RPMI7951 (cell line): ENCODE measurements around the gene GALNT10. TPM values are rescaled to one million over a fixed set of nuclear protein-coding genes. Genes with fewer than 3 reads are reported as not detected.

Experiments
- DNase-seq: peaks from one replicate; pipeline ENCODE4 v3.0.0-alpha.2; 2012; ENCODE audit warnings: low read depth
- total RNA-seq: library from RNA; depleted of rRNA; stranded (reverse); fragments of >200 nt; shearing (Covaris generic); gene quantifications from 2 replicates; pipeline ENCODE4 v1.2.3, GENCODE V29; 2014

GALNT10 gene
- total RNA-seq, 1 experiment from 2014 or later = 27.9 TPM

DNA sequence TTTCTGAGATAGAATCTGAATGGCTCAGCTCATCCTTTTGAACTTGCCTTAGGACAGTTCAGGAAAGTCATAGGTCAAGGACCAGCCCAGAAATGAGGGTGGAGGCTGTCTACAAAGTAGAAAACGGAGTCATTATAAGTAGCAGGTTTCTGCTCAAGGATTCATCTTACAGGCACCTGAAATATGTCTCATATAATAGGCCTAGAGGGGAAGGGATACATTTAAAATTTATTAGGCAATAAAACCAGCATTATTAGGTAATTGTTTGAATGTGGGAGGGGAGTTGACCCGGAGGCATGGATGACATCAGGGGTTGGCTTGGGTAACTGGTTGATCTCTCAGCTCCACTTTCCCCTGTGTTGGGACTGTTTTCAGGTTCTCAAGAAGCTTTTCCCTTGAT lies 11.9 kb upstream of the GALNT10 start:
- DNase-seq = no peak

DNA sequence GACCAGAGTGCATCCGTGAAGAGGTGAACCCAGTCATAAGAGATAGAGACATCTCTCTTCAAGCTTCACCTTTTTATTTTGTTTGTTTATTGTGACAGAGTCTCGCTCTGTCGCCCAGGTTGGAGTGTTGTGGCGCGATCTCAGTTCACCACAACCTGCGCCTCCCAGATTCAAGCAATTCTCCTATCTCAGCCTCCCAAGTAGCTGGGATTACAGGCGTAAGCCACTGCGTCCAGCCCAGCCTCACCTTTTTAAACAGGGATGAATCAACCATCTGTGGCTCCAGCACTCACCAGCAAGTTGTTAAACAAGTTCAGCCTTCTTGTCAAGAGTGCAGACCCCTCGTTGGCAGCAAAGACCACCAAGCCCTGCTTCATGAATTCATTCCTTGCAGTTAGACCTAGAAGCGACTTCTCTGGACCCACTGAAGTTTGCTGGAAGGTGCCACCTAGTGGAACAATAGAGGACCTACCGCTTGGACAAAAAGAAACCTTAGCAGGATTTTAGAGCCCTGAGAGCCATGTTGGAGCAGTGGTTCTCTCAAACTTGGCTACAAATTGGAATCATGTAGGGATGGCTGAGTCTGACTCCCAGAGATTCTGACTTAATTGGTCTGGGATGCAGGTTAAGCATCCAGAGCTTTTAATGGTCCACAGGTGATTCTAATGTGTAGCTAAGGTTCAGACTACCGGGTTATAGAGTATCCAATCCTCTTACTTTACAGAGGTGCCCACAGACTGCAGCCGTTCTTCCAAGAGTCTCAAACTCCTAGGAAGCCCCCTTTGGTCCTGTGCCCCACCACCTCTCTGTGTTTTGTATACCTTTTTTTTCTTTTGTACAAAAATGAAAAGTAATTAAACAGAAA lies 10.5 kb upstream of the GALNT10 start:
- DNase-seq = peak; percentile 57

DNA sequence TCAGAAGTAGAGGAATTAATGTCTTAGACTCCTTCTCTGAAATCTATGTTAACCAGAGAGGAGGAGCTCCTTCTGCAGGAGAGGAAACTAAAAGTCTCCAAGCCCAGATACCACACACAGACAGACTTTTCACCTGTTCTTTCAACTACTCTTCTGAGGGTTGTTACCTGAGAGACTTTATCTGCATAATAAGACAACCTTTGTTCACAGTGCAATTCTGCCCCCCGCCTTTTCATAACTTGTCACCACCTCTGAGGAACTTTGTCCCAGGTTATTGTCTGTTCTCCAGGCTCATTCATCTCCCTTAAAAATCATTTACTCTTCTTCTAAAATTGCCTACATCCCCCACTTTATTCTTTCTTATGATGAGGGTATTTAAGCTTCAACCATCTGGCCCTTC lies 9.4 kb upstream of the GALNT10 start:
- no peak for DNase-seq

DNA sequence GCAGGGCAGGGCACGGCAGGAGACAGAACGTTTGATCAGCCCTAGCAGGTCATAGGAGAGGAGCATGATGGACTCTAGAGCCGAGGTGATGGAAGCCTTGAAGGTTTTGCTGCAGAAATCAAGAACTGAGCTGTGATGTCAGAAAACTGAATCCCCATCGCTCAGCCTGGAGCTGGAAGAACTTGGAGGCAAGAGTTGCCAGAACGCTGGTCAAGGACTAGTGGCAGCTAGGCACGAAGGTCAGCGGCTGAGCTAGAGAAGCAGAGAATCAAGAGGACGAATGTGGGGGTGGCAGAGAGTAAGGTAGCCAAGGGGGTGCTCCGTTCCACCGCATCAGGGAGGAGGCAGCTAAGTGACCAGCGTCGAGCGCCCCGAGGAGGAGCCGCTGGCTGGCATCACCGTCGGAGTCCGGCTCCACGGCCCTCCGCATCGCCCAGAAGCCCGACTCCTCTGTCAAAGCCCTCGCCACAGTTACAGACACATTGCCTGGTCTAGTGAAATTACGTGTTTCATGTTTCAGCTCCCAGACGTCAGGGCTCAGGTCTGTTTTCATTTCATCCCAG lies 1.2 kb upstream of the GALNT10 start:
- DNase-seq = peak; percentile 24

DNA sequence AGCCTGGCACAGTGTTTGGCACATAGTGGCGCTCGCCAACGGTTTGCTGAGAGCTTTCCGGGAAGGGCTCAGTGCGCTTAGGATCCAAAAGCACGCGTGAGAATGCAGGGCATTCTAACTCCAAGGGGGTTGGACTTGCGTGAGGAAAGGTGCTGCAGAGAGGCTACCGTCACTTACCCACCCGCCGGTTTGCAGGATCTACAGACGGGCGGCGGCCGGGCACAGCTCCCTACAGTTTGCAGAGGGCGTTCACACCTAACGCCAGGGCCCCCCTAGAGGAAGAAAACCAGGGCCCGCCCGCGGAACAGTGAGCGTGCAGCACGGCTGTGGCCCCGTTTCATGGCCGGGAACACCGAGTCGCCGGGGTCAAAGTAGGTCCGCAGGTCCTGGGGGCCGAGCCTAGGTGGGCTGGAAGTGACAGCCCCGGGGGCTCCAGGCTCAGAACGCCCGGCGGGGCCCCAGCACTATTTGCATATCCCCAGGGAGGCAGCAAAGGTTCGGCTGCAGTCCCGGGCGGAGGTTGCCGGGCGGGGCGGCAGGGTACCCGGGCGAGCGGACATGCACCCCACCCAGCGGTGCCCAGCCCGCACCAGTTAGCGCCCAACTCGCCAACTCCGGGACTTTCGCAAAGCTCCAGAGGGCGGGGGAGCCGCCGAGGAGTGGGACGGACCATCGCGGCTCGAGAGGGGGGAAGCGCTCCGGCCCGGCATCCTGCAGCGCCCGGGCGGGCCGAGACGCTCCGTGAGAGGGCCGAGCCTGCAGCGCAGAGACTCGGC lies 526 bp upstream of the GALNT10 start:
- DNase-seq = peak; percentile 81

DNA sequence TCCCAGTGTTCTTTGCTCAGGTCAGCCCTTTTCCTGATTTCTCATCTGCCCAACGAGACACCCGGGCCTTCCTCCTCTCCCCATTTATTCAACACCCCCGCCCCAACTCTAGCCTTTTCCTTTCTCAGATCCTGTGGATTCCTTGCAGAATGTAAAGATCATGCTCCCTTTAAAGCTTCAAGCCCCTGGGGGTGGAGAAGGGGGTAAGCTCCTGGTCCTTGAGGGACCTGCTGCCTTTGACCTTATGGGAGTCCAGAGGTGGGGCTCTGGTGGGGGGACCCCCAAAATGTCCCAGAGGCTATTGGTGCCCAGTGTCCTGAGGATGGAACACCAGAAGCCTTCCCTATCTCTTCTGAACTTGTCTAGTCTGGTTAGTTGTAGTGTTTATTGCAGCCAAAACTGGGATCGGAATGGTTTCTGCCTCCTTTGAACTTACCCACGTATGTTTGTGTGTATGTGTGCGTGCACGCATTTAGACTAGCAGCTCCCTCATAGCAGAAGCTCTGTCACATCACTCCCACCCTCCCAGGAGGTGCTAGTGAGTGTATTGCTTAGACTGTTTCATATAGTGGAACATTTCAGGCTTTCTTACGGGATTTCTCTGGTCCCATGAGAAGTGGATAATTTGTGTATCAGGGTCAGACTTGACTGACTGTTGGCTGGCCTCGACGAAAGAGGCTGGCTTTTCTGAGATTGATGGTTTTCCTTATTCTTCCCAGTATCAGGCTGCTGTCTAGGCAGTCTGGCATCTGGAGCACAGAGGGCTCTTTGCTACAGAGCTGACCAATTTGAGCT lies 1.1 kb downstream of the GALNT10 start:
- no peak for DNase-seq

DNA sequence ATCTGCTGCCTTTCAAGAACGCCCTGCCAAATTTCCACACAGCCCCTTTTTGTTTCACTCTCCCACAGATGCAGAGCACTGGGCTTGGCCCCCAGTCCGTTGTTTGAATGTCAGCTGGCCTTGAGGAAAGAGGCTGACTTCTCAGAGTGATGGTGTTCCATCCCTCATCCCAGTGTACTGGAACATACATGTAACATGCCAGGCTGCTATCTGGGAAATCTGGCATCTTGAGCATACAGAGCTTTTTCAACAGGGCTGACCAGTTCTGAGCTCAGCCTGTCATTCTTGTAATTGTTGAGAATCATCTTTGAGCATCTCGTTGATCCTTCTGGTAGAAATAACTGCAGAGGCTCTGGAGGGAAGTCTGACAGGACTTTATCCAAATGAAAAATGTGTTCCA lies 2.8 kb downstream of the GALNT10 start:
- no peak for DNase-seq

DNA sequence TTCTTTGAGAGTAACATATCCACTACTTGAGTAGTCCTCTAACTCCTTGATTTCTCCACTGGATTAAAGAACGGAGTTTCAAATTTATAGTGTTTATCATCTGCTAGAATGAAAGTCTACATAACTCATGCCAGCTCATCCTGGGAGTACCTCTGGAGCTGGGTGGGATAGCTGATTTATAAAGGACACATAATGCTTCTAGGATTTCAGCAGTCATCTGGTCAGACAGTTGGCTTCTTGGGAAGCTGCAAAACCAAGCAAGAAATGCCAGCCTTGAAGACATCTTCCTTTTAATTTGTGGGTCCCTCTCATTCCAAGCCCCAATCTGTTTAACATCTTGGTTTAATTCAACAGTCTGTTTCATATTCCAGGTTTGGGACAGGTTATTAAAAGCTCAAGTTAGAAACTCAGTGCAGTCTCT lies 3.2 kb downstream of the GALNT10 start:
- no peak for DNase-seq

DNA sequence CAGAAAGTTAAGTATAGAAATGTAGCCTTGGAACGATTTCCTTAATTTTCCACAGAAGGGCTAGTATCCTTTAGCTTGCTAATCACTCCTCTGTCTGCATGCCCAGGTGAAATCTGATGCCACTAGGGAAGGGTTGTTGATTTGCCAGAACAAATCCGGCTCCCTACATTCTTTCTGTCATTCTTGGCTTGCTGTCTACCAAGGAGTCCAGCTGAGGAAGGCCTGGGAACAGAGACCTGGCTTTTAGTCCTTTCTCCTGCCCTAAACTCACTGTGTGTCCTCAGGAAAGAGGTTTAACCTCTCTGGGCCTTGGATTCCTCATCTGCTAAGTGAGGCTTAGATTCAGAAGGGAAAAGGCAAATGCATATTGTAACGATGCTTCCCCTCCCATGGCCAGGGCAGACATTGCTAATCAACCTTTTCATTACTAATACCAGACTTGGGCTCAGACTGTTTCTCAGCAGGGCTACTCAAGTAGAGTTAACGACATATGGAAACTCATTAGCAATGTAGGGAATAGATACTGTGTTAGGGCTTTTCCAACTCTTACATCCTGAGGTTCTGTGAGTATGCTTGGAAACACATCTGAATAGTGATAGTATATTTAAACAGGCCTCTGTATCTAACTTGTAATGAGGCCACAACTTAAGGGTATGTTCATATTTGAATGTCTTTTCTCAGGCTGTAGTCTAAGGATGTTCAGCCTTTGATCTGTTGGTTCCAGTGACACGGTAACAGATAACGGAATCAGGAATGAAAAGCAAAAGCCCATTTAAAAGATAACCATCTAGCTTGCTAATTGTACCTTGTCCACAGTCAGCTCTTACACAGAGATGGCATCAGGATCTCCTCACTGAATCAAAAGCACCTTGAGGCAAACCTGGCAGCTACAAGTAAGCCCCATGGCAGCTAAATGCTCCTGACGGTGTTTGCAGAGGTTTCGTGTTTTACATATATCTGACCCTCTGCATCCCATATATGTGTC lies 4.1 kb downstream of the GALNT10 start:
- DNase-seq = no peak

DNA sequence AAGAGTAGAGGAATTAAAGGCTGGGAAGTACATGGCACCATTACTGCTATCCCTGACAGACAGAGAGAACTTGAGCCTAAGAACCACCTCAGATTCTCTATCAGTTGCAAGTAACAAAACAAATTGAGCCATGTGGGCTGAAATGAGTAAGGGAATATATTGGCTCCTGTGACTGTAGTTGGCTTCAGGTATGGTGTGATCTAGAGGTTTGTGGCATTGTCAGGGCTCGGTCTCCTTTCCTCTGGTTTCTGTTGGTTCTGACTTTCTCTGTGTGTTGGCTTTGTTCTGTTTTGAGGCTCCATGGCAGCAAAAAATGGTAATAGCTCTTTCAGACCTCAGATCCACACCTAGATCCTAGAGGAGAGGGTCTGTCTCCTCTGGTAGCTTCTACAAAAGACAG lies 5.7 kb downstream of the GALNT10 start:
- DNase-seq = no peak

DNA sequence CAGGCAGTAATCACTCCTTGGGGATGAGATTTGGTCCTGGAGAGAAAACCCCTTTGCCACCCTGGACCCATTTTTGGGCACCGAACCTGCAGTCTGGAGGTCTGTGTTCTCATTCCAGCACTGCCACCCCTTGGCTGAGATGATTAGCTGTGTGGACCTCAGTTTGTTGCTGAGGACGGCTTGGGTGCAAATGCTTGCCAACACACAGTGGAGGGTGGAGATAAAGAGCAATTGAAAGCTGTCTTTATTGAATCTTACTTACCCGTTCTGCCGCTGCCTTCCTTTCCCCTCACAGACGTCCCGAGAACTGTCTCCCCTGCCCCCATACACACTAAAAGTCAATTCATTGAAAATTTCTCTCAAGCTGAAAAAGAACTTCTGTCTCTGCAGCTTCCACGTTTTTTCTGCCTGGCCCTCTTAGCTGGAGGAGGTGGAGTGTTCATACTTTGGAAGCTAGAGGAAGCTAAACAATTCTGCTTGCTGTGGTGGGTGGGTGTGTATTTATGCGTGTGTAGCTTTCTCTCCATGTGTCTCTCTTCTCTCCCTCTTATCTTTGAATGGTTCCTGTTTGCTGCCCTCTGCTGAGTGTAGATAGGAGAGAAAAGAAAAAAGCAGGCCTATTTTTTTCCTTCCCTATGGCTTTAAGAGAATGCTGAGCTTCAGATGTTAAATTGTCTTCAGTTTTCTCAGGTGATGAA lies 6.6 kb downstream of the GALNT10 start:
- DNase-seq = no peak

DNA sequence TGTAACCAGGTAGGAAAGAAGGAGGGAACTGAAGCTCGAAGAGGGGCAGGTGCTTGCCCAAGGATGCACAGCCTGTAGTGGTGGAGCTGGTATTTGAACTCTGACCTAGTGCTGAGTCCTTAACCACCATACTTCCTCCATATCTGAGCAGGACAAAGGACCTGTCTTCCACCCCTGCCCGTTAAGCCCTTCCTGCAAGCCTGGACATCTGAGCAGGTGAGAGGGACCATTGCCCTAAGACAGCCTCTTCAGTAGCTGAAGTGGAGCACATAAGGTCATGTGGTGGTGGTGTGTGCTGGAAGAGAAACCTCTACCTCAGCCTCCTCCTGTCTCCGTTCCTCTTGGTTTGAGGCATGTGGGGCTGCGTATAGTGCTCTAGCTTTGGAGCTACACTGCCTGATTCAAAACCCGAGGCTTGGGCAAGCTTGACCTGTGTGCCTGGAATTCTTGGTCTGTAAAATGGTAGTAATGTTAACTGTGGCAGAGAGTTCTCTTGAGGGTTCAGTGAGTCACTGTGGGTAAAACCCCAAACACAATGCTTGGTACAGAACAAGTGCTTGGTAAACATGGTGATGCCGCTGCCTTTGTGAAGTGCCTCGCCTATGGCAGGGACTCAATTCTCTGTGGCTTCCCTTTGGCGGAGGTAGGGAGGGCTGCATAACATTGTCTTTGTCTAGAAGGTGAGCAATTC lies 7.4 kb downstream of the GALNT10 start:
- peak; percentile 84 for DNase-seq

DNA sequence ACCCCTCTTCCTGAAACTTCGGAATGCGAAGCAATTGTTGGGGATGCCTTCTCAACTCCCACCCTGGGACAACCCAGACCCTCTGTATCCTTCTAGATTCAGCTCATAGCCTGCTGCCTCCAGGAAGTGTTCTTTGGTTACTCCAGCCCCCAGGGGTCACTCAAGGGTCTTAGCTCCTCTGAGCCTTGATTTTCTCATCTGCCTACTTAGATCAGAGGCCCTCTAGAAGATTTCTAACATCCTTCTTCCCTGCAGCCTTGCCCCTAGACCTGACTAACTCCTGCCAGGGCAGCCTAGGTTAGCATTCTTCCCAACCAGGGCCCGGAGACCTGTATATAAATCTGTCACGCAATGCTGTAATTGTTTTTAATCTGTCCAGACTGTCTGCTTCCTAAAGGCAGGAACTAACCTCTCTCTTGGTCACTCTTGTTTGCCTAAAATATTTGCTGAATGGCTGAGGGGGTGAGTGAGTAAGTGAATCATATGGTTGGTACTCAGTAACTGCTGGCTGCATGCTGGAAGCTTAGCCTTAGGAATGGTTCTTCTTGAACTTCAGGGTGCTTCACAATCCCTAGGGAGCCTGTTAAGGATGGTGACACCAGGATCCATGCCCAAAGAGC lies 8.2 kb downstream of the GALNT10 start:
- peak; percentile 59 for DNase-seq

DNA sequence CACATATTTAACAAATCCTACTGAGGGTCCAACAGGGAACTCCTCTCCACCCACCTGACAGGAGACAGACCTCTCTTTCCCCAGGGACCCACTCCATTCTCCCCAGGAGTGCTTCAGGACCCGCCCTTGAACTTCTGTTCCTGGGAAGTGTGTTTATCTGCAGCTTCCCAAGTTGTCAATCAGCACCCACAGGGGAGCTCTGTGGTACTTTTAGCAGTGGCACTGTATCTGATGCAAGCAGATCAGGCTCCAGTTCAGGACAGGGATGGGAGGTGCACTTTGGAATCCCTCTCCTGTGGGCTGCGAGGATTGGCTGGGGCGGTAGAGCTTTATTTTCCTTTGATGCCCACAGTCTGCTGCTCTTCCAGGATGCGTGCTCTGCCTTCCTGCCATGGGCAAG lies 8.7 kb downstream of the GALNT10 start:
- no peak for DNase-seq

DNA sequence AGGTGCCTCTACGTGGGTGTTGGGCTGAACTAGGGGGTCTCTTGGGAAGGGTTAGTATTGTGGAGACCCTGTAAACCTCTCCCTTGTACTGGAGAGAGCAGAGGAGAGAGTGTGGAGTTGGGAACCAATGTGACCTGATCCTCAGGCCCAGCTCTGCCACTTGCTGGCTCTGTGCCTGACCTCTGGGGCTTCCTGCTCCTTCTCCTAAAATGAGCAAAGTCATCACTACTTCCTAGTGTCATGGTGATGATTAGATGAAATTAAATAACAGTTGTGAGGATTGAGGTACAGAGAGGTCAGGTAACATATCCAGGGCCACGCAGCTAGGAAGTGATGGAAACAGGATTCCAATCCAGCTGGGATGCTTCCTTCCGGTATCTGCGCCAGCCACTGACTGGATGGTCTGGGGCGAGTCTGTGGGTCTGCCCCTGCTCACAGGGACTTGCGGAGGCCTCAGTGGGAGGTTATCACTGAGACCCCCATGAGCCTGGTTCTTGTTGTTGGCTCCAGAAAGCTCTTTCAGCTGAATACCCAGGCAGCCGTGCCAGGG lies 9.2 kb downstream of the GALNT10 start:
- DNase-seq = no peak

DNA sequence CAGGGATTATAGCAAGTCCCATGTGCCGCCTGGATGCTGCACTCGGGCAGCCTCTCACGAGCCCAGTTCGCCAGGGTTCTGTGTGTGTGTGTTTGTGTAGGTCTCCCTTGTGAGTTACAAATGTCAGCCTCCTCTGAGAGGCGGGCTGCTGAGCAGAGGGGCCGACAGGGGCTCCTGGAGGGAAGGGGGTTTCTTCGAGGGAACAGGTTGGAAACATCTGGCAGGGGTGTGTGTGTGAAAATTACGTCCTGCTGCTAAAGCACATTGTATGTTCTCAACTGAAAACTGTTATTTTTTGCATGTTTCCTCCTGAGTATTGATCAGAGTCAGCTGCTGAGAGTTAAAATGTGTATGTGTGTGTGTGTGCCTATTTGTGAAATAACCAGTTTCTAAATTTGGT lies 9.7 kb downstream of the GALNT10 start:
- DNase-seq = no peak

DNA sequence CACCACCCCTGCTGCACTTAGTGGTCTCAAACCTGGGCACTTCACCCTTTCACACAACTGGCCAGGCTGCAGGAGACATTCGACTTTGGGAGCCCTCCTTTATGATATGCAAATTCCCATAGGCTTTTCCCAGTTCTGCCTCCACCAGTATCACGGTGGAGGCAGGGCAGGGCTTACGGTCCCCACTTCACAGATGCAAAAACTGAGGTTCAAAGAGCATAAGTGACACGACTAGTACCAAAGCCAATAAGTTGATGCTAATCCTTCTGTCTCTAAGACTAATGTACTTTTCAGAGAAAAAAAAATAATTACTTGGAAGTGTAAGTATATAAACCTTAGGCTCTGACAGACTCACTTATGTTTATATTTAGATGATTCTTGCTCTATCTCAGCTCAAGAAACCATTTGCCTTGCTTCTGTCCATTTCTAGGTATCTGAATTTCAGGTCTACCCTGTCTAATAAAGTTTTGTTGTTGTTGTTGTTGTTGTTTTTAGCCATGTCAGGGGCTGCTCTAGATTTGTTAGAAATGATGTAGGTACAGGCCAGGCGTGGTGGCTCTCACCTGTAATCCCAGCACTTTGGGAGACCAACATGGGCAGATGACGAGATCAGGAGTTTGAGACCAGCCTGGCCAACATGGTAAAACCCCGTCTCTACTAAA lies 10.7 kb downstream of the GALNT10 start:
- no peak for DNase-seq
